ENCODE data around the gene MRTFA.

Gene MRTFA

DNA sequence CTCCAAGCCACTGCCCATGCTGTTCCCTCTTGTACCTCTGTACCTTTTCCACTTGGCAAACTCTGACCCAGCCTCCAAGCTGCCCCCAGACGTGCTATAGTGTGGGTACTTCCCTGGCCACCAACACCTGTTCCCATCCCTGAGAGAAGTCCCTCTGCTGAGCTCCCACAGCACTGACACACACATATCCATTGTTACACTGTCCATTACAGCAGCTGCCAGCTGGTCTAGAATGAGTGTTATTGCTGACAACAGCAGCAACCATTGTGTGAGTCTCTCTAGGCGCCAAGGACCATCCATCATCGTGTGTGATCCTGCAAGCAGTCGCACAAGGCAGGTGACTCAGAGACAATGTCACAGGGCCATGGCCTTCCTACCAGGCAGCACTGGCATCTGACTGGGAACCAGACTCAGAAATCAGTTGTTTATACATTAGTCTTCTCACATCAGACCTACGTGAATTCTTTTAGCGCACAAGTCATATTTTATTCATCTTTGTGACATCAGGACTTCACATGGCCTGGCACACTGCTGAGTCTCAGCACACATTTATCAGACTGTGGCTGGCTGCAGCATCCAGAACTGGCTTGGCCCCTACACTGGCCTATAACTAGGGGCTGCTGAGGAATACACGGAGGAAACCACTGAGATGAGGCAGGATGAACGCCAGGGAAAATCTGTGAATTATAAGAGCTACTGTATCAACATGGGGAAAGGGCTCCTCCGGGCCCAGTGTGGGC, 209.8 kb downstream of the MRTFA start:
- DNase-seq (ENCODE audit: low spot score) = no peak

DNA sequence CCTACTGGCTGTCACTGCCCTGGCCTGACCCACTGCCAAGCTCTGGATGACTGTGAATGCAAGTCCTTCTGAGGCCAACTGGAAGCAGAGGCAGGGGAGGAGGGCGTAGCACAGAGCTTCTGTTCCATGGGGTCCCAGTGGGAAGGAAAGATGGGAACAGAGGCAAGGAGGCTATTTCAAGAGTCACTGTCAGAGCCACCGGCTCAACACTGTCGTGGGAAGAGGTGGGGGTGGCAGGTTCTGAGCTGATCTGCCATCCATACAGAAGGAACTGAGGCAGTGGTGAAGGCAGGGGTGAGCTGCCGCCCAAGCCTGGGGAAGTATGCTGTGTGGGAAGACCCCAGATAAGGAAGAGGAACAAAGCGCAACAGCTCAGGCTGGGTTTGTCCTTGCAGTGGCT, 211.4 kb downstream of the MRTFA start:
- DNase-seq (ENCODE audit: low spot score) = no peak

DNA sequence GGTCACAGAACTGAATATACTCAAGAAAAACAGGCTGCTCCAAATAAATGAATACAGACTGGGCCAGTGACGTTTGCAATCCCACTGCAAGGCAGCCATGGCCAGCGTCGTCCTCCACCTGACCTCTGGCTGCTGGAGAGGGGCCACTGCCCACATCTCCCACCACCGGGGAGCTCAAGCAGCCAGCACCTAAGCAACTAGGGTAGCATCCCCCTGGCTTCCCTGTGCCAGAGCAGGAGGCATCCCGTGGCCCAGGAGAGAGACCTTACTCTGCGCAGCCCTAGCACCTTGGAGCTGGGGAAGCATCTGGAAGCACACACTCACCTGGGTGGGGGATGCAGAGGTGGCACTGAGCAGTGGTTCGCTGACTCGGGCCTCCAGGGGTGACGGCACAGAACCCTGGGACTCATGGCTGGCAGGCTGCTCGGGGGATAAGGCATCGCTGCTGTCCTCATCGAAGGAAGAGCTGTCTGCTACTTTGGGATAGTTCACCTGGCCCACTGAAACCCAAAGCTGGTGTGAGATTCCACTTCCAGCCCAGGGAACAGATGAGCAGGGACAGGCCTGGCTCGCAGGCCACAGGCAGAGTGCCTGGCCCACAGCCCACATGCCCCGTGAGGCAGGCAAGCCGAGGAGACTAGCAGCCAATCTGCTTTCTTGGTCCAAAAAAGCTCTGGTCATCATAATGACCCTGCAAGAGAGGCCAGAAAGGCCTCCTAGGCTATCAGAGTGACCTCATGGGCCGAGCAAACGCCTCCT, 212.5 kb downstream of the MRTFA start:
- DNase-seq (ENCODE audit: low spot score) = no peak

DNA sequence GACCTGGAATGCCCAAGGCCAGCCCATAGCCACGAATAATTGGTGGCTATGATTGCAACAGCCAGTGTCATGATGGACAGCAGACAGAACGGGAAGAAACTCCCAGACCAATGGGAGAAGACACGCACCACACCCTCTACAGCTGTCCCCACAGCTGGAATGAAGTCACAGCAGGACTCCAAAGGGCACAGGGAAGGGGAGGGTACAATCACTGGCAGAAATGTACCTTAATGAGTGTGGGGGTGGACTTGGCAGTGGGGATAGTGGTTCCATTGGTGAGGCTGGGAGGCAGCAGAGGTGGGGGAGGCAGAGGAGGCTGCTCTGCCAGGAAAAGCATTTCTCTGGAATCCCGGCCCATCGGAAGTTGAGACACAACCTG, 213.2 kb downstream of the MRTFA start:
- DNase-seq (ENCODE audit: low spot score) = no peak

DNA sequence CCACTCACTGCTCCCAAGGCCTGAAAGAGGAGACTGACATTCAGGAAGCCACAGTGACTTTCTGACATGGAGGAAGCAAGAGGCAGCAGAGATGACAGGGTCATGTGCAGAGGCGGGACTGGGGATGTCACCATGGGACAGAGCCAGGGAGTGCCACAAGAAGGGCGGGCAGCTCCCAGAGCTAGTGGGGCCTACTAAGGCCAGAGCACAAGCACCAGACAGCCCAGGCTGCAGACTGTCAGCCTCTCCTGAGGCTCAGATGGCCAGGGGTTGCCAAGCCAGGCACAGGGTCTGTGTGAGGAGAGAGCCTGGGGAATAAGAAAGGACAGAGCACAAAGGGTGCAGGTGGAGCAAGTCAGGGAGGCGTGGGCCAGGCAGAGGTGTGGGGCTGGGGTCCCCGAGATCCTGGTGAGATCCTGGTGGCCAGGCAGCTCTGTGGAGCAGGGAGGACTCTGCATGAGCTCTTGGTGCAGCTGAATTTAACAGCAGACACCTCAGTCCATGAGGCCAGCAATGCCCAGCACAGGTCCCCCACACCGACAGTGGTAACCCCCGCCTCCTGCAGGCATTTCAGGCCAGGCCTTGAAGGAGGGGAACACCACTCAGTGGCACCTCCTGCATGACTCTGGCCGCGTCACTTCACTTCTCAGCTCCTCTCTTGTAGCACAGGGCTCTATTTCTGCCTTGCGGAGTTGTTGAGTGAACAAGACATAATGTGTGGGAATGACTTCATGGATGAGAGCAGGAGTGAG, 213.8 kb downstream of the MRTFA start:
- DNase-seq (ENCODE audit: low spot score) = no peak

DNA sequence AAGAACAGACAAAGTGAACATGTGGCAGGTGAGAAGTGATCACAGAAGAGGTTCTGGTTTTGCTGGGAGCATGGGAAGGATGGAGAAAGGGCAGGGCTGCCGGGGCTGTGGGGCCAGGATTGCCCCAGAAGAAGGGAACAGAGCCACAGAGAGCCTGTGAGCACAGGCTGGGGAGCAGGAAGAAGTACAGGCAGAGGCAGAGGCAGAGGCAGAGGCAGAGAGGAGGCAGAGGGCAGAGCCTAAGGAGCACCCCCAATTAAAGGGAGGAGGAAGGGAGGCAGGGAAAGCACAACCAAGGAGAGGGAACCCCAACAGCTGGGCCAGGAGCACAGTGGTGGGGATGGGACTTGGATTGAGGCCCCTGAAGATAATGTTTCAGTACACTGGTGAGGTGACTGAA, 214.6 kb downstream of the MRTFA start:
- no peak for DNase-seq (ENCODE audit: low spot score)

DNA sequence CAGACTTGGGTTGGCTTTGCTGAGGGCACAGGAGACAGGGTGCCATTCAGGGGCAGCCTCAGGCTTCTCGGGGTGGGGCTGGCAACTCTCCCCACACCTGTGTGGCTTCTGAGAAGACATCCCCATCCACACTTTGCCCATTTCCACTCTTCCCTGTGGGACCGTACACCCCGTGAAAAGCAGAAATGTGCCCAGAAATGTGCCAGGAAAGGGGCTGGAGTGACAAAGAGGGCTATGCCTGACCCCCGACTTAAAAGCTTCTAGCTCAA, 215.5 kb downstream of the MRTFA start:
- DNase-seq (ENCODE audit: low spot score) = no peak

DNA sequence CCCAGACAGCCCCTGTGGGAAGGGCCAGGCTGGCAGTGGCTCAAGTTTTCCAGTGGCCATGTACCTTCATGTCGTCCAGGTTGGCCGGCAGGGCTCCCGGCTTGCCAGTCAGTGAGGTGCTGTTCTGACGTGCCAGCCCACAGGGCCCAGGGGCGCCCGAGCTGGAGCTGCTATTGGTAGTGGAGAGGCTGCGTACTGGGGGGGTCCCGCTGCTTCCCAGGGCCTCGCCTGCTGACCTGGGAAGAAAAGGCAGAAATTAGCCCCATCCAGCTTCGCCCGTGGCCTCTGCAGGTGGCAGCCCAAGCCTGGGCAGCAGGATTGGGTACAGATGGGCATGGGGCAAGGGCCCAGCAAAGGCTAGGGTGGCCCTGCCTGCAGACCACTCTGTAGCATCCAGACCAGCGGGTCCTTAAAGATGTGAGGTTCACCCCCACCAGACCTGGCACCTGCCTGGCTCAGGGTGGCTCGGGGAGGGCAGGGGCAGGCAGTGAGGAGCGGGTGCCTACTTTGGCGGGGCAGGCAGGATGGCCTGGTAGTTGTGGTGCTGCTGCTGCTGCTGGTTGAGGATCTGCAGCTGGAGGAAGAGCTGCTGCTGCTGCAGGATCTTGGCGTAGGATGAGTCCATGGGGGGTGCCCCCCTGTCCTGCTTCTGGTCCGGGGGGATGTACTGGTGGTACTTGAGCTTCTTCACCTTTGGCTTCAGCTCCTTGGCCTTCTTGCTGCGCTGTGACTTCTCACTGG, 216.0 kb downstream of the MRTFA start:
- no peak for DNase-seq (ENCODE audit: low spot score)

DNA sequence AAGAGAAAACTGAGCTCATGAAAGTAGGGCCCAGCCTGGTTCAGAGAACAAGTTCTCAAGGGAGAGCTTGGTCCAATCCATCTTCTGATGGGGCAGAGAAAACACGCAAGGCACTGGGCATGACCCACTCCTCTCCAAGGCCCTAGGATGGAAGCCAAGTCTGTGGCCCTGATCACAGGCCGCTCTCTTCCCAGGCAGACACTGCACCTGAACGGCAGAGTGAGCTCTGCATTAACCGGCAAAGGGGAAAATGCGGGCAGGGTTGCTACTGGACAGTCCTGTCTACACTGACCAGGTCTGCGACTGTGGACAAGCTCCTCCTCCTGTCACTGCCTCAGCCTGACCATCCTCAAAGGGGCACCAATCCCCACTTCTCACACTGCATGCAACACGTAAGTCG, 216.8 kb downstream of the MRTFA start:
- DNase-seq (ENCODE audit: low spot score) = no peak

DNA sequence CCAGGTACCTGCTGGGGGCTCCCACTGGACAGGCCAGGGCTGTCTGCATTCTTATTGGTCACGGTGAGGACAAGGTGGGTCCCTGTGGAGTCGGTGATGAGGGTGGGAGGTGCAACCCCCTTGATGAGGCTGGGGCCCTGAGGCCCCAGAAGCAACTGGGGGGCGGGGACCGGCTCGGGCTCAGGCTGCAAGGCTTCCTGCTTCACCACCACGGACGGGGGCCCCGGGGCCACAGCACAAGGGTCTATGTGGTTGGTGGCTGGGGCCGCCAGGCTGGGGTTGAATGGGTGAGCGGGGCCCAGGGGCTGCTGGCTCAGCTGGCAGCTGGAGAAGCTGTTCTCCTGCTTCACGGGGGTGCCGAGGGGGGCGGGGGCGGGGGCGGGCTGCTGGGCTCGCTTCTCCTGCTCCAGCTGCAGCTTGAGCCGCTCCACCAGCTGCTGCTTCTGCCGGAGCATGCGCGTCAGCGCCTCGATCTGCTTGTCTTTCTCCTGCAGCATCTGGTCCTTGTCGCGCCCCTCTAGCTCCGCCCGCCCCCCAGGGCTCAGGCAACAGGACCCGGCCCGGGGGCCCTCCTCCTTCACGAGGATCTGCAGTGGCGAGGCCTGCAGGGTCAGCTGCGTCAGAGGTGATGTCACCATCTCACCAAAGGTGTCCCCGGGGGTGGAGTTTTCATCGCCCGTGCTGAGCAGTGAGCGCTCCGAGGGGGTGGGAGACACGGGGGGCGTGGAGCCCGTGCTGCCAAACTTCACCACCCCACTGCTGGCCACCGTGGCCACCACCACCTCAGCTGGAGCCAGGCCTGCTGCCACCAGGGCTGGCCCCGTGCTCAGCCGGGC, 217.9 kb downstream of the MRTFA start:
- no peak for DNase-seq (ENCODE audit: low spot score)

DNA sequence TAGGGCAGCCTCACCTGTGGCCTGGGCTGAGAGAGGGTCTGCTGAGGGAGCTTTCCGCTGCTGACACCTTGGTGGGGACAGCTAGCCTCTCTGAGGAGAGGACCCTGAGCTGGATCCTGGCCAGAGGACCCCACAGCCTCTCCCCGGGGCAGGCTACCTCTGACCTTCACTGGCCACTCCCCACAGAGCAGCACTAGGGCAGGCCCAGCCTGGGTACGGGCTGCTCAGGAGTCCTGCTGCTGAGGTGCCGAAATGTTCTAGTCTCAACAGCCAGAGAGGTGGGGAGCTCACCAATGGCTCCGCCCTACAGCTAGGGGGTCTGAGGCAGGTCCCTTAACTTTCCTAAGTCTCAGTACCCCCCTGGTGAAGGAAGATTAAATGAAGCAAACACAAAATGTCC, 218.6 kb downstream of the MRTFA start:
- no peak for DNase-seq (ENCODE audit: low spot score)

DNA sequence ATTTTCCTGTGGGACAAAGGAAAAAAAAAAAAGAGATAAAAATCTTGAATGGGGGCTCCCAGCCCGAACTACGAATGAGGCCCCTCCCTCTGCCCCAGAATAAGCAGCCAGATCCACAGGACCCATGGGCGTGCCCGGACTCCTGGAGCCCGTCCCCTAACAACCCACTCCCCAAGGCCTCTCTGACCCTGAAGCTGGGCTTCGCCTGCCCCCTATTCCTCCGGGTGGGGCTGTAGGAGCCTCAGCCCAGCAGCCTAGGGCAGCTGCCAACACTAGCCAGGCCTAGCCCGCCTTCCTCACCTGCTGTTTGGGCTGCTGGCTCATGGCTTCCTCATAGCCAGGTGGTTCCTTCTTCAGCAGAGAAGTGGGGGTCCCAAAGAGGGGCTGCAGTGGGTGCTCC, 219.5 kb downstream of the MRTFA start:
- DNase-seq (ENCODE audit: low spot score) = no peak

DNA sequence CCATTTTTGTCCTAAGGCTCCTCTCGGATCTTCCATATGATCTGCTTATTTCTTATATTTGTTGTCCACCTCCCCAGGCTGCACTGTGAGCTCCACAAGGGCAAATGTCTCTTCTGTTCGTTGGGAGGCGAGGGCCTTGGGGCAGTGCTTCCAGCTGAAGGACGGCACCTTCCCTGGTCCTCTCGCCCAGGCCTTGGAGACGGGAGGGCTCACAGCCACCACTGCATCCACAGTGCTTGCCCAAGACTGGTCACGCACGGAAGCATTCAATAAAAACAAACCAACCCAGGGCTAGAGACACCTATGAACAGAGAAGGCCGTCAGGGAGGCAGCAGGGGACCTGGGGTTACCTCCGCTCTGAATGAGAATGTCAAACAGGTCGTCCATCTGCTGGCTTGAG, 219.9 kb downstream of the MRTFA start:
- DNase-seq (ENCODE audit: low spot score) = no peak

DNA sequence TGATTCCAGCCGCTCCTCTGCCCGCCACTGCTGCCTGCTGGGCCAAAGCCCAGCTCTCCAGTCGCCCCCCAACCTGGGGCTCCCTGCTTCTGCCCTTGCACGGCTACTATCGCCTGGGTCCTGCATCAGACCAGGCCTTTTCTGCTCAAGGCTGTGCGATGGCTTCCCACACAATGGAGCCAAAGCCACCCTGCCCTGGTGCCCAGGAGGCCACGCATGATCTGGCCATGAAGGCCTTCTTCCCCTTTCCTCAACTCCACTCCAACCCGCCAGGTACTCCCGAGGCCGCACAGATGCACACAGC, 220.3 kb downstream of the MRTFA start:
- no peak for DNase-seq (ENCODE audit: low spot score)

DNA sequence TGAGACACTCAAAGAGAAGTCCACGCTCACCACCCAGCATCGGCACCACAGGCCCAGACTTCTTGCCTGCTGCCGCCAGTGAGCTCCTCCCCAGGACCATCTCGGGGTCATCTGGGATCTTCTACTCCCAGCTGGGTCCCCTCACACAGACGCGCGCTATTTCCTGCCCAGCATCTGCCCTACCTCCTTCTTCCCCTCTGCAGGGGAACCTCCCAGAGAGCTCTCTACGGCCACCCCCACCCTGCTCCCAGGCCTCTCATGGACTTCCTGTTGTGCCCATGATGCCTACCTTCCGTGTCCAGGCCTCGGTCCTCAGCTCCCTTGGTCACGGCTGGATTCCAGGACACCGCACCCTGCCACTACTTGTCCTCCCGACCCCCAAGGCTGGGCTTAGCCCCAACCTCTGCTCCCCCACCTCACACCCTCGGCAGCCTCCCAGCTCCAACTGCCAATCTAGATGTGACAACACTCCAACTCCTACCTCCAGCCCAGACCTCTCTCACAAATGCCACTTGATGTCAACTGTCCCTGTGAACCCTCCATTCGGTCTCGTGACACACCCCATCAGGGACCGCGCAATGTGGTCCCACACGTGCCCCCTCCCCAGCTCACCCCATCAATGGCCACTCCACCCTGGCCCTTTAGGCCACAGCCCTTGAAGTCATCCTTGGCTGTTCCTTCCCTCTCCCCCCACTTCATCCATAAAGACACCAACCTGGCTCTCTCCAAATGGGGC, 220.8 kb downstream of the MRTFA start:
- no peak for DNase-seq (ENCODE audit: low spot score)

DNA sequence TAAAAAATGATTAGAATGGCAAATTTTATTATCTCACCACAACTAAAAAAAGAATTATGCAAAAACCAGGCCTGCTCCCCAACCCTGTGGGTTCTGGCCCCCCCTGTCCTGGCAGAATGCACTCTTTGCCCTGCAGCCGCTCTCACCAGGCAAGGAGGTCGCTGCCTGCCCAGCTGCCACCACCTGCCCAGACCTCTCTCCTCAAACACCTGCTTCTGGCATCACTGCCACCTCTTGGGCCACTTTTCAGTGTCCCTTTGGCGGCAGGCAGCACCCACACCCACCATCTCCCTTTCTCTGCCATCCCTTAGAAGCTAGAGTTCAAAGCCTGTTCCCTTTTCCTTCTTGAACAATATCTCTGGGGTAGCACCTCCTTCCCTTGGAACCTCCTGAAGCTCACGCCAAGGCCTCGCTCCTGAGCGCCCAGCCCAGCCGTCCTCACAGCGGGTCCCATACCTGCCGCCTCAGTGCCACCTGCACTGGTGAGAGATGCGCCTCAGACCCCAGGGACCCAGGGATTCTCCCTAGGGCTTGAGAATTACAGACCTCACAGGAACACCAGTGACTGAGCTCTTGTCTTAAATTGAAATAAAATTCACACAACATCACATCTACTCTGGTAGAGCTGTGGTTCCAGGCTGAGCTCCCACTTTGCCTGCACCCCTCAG, 221.5 kb downstream of the MRTFA start:
- no peak for DNase-seq (ENCODE audit: low spot score)

DNA sequence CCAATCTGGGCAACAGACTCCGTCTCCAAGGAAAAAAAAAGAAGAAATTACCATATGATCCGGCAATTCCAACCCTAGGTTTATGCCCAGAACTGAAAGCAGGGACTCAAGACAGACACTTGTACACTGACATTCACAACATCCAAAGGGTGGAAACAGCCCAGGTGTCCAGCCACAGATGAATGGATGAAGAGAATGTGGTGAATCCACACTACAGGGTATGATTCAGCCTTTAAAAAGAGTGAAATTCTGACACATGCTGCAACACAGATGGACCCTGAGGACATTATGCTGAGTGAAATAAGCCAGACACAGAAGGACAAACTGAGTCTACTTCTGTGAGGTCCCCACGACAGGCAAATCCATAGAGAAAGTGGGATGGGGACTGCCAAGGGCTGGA, 222.2 kb downstream of the MRTFA start:
- DNase-seq (ENCODE audit: low spot score) = no peak

DNA sequence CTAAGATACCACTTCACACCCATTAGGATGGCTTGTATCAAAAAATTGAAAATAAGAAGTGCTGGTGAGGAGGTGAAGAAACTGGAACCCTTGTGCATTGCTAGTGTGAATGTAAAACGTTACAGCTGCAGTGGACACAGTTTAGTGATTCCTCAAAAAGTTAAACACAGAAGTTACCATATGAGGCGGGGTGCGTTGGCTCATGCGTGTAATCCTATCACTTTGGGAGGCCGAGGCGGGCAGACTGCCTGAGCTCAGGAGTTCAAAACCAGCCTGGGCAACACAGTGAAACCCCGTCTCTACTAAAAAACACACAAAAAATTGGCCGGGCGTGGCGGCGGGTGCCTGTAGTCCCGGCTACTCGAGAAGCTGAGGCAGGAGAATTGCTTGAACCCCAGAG, 222.6 kb downstream of the MRTFA start:
- DNase-seq (ENCODE audit: low spot score) = no peak

DNA sequence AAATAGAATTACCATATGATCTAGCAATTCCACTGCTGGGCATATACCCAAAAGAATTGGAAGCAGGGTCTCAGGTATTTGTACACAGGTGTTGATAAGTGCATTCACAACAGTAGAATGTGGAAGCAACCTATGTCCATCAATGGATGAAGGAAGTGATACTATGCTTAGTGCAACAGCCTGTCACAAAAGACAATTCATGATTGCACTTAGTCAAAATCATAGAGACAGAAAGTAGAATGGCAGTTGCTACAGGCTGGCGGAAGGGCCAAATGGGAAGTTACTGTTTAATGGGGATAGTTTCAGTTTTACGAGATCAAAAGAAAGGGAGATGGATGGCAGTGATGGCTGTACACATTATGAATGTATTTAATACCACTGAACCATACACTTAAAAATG, 224.1 kb downstream of the MRTFA start:
- no peak for DNase-seq (ENCODE audit: low spot score)

DNA sequence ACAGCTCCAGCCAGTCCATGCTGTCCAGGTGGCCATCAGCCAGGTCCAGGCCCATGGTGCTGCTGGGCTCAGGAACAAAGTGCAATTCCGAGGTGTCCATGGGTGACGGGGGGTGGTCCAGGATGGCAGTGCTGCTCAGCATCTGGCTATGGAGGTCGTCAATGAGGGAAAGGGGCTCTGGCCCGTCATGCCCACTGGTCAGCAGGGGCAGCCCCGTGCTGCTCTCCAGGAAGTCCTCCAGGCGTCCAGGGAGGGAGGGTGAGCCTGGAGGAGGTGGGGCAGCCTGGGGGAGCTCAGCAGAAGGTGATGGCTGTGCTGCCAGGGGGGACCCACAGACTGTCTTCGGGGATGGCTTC, 225.0 kb downstream of the MRTFA start:
- DNase-seq (ENCODE audit: low spot score) = no peak
